ENCODE data around the gene ABHD15. TPM values are rescaled to one million over a fixed set of nuclear protein-coding genes. Genes with fewer than 3 reads are reported as not detected.

The ABHD15 gene
- total and polyA plus RNA-seq, 8 donors, result 3.9 to 10.6 (median 6.5) TPM

GRCh38 chr17:29582254-29582765 is 15.5 kb upstream of the ABHD15 start:
- no peak overlapping the region for H3K4me3 ChIP-seq
- H3K27me3 ChIP-seq, result no peaks in the 10 kb centered on the region
- H3K27ac ChIP-seq, result no peak overlapping the region
- no peak for FAIRE-seq
- TF ChIP-seq CTCF (IDR thresholded peaks at IDR 0.05), result no peak
- H3K9me3 ChIP-seq, result no peaks in the 10 kb centered on the region
- no peak for ATAC-seq
- intact Hi-C loops (cut with DNase I), result no loop called here
- H3K4me1 ChIP-seq, result no peaks in the 10 kb centered on the region
- 75 to 76% methylated on average over 10 of the region's 10 CpGs for WGBS, 2 donors
- H3K36me3 ChIP-seq, result no peaks in the 10 kb centered on the region
- DNase-seq, result peak in 1 of 6 donors; percentile 31

- 81 to 82% methylated on average over 20 of the region's 20 CpGs for WGBS, 2 donors
- ATAC-seq, result no peak
Measured at GRCh38 chr17:29581583-29582253, 14.9 kb upstream of the ABHD15 start.

GRCh38 chr17:29579866-29580771 is 13.3 kb upstream of the ABHD15 start:
- 54 to 55% methylated on average over 15 of the region's 15 CpGs for WGBS, 2 donors
- Histone ChIP-seq H3K9me3 (no peaks in the 10 kb centered on the region), H3K27ac (no peak overlapping the region), H3K36me3 (no peaks in the 10 kb centered on the region), H3K27me3 (no peaks in the 10 kb centered on the region), H3K4me1 (no peaks in the 10 kb centered on the region), H3K4me3 (no peak overlapping the region)
- peak; percentile 75 to 93 (median 88) for DNase-seq
- FAIRE-seq, result no peak
- peak; percentile 91 to 97 (median 93) for ATAC-seq
- TF ChIP-seq CTCF (IDR thresholded peaks at IDR 0.05), result peak; percentile 80 to 92 (median 88)
- intact Hi-C loops (cut with DNase I), result no loop called here

More at GRCh38 chr17:29581583-29582253, 14.9 kb upstream of the ABHD15 start:
- DNase-seq (peak in 4 of 6 donors; percentile 6 to 77 (median 38)), FAIRE-seq (no peak)
- Histone ChIP-seq H3K27me3 (no peaks in the 10 kb centered on the region), H3K4me3 (no peak overlapping the region), H3K9me3 (no peaks in the 10 kb centered on the region), H3K27ac (no peak overlapping the region), H3K36me3 (no peaks in the 10 kb centered on the region), H3K4me1 (no peaks in the 10 kb centered on the region)
- intact Hi-C loops (cut with DNase I), result no loop called here
- TF ChIP-seq CTCF (IDR thresholded peaks at IDR 0.05), result no peak

- H3K4me3 ChIP-seq, result no peak overlapping the region
- H3K9me3 ChIP-seq, result no peaks in the 10 kb centered on the region
- FAIRE-seq (no peak), ATAC-seq (no peak), DNase-seq (peak in 1 of 6 donors; percentile 37)
- H3K4me1 ChIP-seq, result peaks cover 0 to 5% (median 0%) of the 10 kb centered on the region in 3 donors
- H3K36me3 ChIP-seq, result no peaks in the 10 kb centered on the region
- no peak for TF ChIP-seq CTCF (IDR thresholded peaks at IDR 0.05)
- no peak overlapping the region for H3K27ac ChIP-seq
- H3K27me3 ChIP-seq, result no peaks in the 10 kb centered on the region
- WGBS, 2 donors, result 91 to 98% methylated on average over 14 of the region's 14 CpGs
- intact Hi-C loops (cut with DNase I), result no loop called here
Measured at GRCh38 chr17:29578626-29579485, 12.0 kb upstream of the ABHD15 start.
